ENCODE data around the gene PAPSS1.
"Not testable (repeated sequence)": the region's sequence is repeated elsewhere in the genome, so short reads cannot be mapped to it uniquely, and the experiment has no call there.

The PAPSS1 gene

DNA sequence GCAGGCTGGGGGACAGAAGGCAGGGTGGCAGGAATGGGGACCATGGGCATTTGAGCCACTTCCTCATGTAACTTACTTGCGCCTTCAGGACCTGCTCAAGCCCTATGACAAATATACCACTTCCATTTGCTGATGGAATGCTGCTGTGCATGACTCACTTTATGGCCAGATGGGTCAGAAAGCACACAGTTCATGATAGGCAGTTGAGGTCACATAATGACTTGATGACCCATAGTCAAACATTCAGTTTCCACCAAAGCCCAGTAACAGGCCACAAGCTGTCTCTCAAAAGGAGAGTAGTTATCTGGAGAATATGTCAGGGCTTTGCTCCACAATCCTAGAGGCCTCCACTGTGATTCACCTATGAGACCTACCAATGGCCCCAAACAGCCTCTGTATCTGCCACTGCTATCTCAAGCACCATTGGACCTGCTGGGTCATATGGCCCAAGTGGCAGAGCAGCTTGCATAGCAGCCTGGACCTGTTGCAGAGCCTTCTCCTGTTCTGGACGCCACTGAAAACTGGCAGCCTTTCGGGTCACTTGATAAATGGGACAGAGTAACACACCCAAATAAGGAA, 5.3 kb upstream of the PAPSS1 start:
- no peak for DNase-seq

- not testable (repeated sequence) for DNase-seq
These were observed 3.3 kb upstream of the PAPSS1 start for GRCh38 chr4:107723331-107723730.

GRCh38 chr4:107721436-107722100, 1.5 kb upstream of the PAPSS1 start:
- DNase-seq, result no peak

DNA sequence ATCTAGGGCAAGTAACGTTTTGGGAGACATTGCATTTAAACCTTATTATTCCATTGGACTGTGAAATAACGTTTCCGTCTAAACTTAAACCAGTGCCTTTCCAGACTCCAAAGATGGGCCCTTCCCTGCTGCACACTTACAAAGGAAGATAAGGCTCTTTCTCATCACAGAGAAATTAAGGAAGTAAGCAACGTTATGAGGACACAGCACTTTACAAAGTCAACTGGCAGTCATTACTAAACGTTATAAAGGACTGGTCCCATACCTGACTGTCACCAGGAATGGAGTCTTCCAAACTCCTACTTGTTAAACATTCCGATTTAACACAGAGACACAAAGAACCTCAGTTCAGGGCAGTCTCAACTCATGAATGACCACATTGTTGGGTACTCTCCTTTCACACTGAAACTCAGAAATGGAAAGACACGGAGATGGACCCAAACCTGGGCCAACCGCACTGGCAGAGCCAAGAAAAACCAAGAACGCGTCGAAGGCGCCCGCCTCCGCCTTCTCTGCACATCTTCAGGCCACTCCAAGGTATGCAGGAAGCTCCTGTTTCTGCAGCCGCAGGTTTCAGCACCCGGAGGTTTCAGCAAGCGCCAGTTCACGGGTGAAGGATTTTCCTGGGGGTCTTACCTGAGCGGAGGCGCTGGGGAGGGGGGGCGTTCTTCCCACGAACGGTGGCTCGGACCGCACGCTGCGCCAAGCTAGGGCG, 670 bp downstream of the PAPSS1 start:
- DNase-seq, result no peak

- DNase-seq, result no peak
These were observed 1.6 kb downstream of the PAPSS1 start for GRCh38 chr4:107718351-107718965.

GRCh38 chr4:107714256-107714655, 5.8 kb downstream of the PAPSS1 start:
- no peak for DNase-seq

DNA sequence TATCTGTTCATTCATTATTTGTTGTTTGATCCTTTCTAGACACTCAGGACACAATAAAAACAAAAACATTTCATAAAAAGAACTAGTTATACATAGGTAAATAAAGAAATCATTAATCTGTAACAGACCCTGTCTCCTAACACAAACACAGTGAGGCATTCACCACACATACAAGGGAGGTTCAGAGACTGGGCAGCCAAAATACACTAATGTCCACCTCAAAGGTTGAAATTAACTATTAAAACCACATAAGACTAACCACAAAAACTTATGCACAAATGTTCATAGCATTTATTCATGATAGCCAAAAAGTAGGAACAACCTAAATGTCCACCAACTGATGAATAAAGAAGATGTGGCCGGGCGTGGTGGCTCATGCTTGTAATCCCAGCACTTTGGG, 7.8 kb downstream of the PAPSS1 start:
- no peak for DNase-seq

DNA sequence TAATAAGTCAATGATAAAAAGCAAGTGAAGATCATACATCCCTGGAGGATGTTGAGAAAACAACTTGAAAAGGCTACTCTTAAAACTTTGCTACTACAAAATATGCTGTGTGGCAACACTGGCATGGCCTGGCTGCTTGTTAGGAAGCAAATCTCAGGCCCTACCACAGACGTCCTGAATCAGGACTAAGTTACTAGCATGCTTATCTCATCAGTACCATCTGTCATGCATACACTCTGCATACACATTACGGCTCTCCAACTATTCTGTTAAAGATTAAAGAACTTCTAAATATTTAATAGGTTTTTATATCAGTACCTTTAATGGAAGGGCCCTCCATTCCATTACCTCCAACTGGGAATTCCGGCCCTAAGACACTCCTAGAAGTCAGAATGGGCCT, 8.2 kb downstream of the PAPSS1 start:
- no peak for DNase-seq

DNA sequence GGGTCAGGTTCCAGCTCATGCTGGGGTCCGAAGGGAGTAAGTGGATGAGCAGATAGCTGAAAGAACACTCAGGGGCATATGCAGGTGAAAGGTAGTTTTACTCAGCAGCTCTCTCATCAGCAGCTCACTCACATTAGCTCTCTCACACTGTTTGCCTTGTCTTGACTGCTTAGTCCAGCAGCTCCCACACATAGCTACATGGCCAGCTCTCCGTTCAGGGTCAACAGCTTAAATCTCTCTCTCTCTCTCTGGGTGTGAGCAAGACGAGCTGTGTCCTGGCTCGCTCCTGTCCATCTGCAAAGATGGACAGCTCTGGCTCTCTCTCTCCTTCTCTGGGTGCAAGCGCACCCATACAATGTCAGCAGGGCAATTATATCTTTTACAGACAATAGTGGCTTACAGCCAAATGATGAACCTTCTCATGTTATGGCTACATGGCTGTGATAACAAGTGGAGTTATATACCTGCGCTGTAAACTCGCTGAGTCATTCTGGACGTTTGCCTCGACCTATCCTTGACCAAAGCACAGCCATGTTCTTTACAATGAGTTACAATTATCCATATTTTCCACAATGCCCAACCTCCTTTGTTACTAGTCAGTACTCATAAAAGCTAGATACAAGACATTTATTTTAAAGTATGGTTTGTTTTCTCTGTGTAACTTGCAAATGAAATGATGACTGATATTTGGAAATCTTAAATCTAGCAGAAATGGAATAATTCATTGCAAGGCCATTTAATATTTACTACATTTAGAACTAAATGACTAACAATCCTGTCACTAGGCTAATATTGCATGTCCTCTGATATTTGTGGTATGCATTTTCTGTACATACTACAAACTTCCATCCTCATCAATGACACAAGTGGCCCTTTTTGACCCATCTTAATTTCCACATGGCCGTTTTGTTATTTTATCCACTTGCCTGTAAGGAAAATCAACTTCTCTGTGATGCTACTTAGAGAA, 9.3 kb downstream of the PAPSS1 start:
- DNase-seq, result no peak

GRCh38 chr4:107709916-107710315, 10.1 kb downstream of the PAPSS1 start:
- no peak for DNase-seq

DNA sequence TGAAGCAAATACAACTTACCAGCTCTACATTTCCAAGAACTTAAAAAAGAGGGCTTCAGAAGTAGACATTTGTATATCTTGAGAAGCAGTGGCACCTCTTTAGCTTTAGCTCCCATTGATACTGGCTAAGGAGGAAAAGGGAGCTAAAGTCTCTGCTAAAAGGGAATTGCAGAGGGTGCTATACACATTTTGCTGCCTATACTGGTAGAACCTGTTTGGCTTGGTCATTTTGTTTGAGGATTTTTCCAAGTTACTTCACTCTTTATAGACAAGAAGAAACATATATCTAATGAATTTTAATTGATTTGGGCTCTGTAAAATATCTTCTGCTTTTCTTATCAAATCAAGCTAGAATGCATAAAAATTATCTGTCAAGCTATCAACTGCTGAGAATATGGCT, 11.8 kb downstream of the PAPSS1 start:
- no peak for DNase-seq

DNA sequence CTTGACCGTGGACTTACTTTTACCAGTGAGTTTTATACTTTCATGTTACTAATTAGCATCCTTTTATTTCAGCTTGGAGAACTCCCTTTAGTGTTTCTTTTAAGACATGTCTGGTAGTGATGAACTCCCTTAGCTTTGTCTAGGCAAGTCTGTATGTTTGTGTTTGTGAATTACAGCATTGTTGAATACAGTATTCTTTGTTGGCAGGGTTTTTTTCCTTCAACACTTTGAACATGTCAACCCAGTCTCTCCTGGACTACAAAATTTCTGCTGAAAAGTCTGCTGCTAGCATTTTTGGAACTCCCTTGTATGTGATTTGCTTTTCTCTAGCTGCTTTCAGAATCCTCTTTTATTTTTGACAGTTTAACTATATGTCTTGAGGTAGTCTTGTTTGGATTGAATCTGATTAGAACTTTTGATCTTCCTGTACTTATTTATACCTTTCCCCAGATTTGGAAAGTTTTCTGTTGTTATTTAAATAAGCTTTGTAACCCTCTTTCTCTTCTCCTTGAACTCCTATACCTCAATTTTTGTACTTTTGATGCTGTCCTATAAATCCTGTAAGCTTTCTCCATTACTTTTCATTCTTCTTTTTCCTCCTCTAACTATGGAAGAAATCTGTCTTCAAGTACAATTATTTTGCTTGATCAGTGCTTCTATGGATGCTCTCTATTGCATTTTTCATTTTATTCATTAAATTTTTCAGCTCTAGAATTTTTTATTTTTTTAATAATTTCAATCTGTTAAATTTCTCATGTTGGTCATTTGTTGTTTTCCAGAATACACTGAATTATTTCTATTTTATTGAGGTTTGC, 14.1 kb downstream of the PAPSS1 start:
- DNase-seq, result no peak

DNA sequence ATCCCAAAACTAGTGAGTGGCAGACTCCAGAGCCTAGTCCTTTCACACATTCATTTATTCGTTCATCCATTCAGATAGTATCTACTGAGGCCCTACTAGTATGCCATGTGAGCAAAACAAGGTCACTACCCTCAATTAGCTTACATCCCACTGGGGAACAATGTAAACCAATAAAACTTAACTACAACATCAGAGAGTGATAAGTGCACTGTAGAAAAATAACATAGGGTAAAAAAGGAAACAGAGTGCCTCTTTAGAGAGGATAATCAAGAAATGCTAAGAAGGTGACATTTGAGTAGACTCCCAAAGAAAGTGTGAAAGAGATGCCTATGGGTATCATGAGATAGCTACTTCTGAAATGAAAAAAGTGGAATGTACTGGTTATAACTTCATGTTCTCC, 18.5 kb downstream of the PAPSS1 start:
- DNase-seq, result no peak

DNA sequence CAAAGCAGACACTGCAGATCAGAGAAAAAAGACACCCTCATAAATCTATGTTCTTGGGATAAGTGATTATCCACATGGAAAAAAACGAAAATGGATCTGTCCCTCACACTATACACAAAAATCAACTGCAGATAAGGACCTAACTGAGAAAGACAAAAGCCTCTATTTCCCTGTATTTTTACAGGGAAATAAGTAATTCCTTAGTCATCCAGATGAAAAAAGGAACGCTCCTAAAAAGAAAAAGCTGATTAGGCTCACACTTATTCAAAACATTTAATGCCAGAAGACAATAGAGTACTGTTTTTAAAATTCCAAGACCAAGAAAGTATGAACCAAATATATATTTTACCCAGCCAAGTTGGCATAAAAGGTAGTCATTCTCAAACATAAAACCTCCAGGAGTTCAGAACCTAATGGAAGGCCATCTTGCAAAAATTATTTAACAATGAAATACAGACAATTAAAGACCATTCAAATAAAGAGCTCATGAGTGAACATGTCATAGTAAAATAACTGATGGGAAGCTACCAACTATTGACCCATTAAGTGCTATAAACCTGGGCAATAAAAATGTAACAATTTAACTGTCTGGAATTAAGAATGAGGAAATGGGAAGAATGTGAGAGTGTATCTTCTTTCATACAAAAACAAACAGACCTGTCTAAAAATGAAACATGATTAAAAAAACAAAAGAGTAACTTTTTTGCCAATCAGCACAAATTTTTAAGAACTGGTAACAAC, 20.4 kb downstream of the PAPSS1 start:
- no peak for DNase-seq

DNA sequence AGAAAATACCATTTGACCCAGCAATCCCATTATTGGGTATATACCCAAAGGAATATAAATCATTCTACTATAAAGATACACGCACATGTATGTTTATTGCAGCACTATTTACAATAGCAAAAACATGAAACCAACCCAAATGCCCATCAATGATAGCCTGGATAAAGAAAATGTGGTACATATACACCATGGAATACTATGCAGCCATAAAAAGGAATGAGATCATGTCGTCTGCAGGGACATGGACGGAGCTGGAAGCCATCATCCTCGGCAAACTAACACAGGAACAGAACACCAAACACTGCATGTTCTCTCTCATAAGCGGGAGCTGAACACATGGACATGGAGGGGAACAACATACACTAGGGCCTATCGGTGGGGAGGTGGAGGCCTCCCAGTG, 23.8 kb downstream of the PAPSS1 start:
- not testable (repeated sequence) for DNase-seq

DNA sequence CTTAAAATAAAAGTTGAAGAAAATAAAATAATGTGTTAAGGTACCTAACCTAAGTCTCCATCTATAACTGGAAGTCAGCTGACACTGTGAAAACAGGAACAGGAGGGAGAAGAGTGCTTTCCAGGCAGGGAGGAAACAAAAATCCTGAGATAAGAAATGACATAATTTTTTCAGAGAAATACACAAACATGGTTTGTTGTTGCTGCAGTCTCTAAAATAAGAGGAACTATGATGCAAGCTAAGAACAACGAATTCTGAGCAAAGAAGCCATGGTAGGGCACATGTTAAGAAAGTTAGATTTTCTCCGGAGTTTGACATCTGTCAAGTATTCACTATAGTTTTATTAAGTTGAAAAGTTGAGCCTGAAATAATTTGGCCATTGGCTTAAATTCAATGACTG, 26.9 kb downstream of the PAPSS1 start:
- DNase-seq, result no peak

- no peak for DNase-seq
These were observed 27.8 kb downstream of the PAPSS1 start for GRCh38 chr4:107692202-107692601.

DNA sequence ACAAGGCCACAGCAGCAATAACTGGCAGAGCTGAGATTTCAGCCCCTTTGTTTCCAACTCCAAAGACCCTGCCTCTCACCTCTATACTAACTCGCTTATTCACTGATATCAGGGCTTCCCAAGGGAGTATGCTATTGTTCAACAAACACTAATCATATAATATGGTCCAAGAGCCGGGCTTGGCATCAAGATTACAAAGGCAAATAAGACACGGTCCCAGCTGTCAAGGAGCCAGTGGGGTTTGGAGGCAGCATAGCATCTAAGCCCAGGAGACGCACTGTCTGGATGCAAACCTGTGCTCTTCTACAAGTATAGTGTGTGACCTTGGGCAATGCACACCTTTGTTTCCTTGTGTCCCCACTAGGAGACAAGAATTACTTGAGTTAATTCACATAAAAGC, 28.7 kb downstream of the PAPSS1 start:
- no peak for DNase-seq

GRCh38 chr4:107689912-107690587, 30.0 kb downstream of the PAPSS1 start:
- DNase-seq, result no peak

GRCh38 chr4:107688421-107688820, 31.6 kb downstream of the PAPSS1 start:
- DNase-seq, result no peak
